Activated CD4-positive, alpha-beta T cell treated with anti-CD3 and anti-CD28 coated beads, Interleukin-2, amount 10 ng/mL, durations not matched to agents 7 days and 5 days (primary cell): Measurements from ENCODE around the gene CRYM. TPM values are rescaled to one million over a fixed set of nuclear protein-coding genes. Genes with fewer than 3 reads are reported as not detected.
"Not testable (repeated sequence)": the region's sequence is repeated elsewhere in the genome, so short reads cannot be mapped to it uniquely, and the experiment has no call there.

Experiments
- CTCF ChIA-PET: fragments of 350-600 bp; sonication (Branson Sonifier 250); formaldehyde crosslinking; loops from one replicate; lab custom pipeline; 2021; ENCODE audit warnings: antibody characterized with exemption; lab: Charles Lee
- POLR2A ChIA-PET: fragments of 350-600 bp; sonication (Branson Sonifier 250); formaldehyde crosslinking; loops from one replicate; lab custom pipeline; 2021; ENCODE audit warnings: antibody characterized with exemption; lab: Charles Lee
- DNase-seq: peaks from one replicate; pipeline ENCODE4 v3.0.0-alpha.2; 2020
- H3K27ac Mint-ChIP-seq: one replicate; pipeline ENCODE4 v1.8.0; 2021; ENCODE audit warnings: mild to moderate bottlenecking, moderate library complexity, mixed read lengths
- H3K27me3 Mint-ChIP-seq: one replicate; pipeline ENCODE4 v1.8.0; 2021; ENCODE audit warnings: mixed read lengths
- H3K36me3 Mint-ChIP-seq: one replicate; pipeline ENCODE4 v1.8.0; 2021; ENCODE audit warnings: low read depth, mixed read lengths
- H3K4me1 Mint-ChIP-seq: one replicate; pipeline ENCODE4 v1.8.0; 2021; ENCODE audit warnings: mixed read lengths
- H3K4me3 Mint-ChIP-seq: one replicate; pipeline ENCODE4 v1.8.0; 2021; ENCODE audit warnings: mild to moderate bottlenecking, moderate library complexity, mixed read lengths
- H3K9me3 Mint-ChIP-seq: one replicate; pipeline ENCODE4 v1.8.0; 2021; ENCODE audit warnings: mixed read lengths
- total RNA-seq, 2 experiments: library from RNA; stranded (reverse); gene quantifications; one replicate each; pipeline ENCODE4 v1.2.3, GENCODE V29; 2021

The CRYM gene
- total RNA-seq, 2 experiments from 2014 or later = not detected

- no peak overlapping the region for H3K4me3 Mint-ChIP-seq
- H3K36me3 Mint-ChIP-seq = no peaks in the 10 kb centered on the region
- H3K4me1 Mint-ChIP-seq = no peaks in the 10 kb centered on the region
- H3K9me3 Mint-ChIP-seq = no peaks in the 10 kb centered on the region
- no peak for DNase-seq
- H3K27me3 Mint-ChIP-seq = peaks cover 5% of the 10 kb centered on the region
- H3K27ac Mint-ChIP-seq = peak overlapping the region; percentile 21
- CTCF ChIA-PET = no interaction called here
- POLR2A ChIA-PET = no interaction called here
Measured at GRCh38 chr16:21256636-21257035, 21.5 kb downstream of the CRYM start.

- Mint-ChIP-seq H3K9me3 (no peaks in the 10 kb centered on the region), H3K36me3 (no peaks in the 10 kb centered on the region), H3K4me3 (no peak overlapping the region), H3K4me1 (no peaks in the 10 kb centered on the region), H3K27me3 (peaks cover 9% of the 10 kb centered on the region), H3K27ac (no peak overlapping the region)
- DNase-seq = no peak
- ChIA-PET CTCF (no interaction called here), POLR2A (no interaction called here)
Measured at GRCh38 chr16:21253470-21253869, 24.6 kb downstream of the CRYM start.

- Mint-ChIP-seq H3K4me3 (no peak overlapping the region), H3K27ac (no peak overlapping the region), H3K4me1 (no peaks in the 10 kb centered on the region), H3K27me3 (peaks cover 15% of the 10 kb centered on the region), H3K9me3 (no peaks in the 10 kb centered on the region), H3K36me3 (no peaks in the 10 kb centered on the region)
- CTCF ChIA-PET = no interaction called here
- DNase-seq = no peak
- POLR2A ChIA-PET = no interaction called here
Measured at GRCh38 chr16:21250072-21250923, 27.8 kb downstream of the CRYM start.

- H3K27me3 Mint-ChIP-seq = peaks cover 16% of the 10 kb centered on the region
- DNase-seq, H3K36me3 Mint-ChIP-seq, H3K4me3 Mint-ChIP-seq, POLR2A ChIA-PET, H3K9me3 Mint-ChIP-seq, H3K4me1 Mint-ChIP-seq, H3K27ac Mint-ChIP-seq: not testable (repeated sequence)
- CTCF ChIA-PET = interaction anchor here (1.1 kb wide), 1 partner anchor 62 kb away, joined by 3 read pairs; no protein-coding TSS in a partner anchor
Measured at GRCh38 chr16:21248179-21248578, 29.9 kb downstream of the CRYM start.

- POLR2A ChIA-PET = no interaction called here
- Mint-ChIP-seq H3K36me3 (no peaks in the 10 kb centered on the region), H3K9me3 (no peaks in the 10 kb centered on the region), H3K4me3 (no peak overlapping the region), H3K27me3 (peaks cover 18% of the 10 kb centered on the region), H3K27ac (no peak overlapping the region), H3K4me1 (no peaks in the 10 kb centered on the region)
- CTCF ChIA-PET = no interaction called here
- DNase-seq = no peak
Measured at GRCh38 chr16:21244518-21245215, 33.4 kb downstream of the CRYM start.

GRCh38 chr16:21242756-21243155 is 35.3 kb downstream of the CRYM start:
- ChIA-PET POLR2A (no interaction called here), CTCF (interaction anchor here (0.6 to 0.7 kb wide), 2 partner anchors 54 to 99 kb away, joined by 3 to 4 read pairs; no protein-coding TSS in a partner anchor)
- DNase-seq = no peak
- Mint-ChIP-seq H3K4me3 (no peak overlapping the region), H3K36me3 (no peaks in the 10 kb centered on the region), H3K4me1 (no peaks in the 10 kb centered on the region), H3K9me3 (no peaks in the 10 kb centered on the region), H3K27me3 (peaks cover 18% of the 10 kb centered on the region), H3K27ac (no peak overlapping the region)

GRCh38 chr16:21239646-21240045 is 38.4 kb downstream of the CRYM start:
- H3K27me3 Mint-ChIP-seq = peaks cover 20% of the 10 kb centered on the region
- no peak for DNase-seq

GRCh38 chr16:21236831-21237230 is 41.3 kb downstream of the CRYM start:
- Mint-ChIP-seq H3K36me3 (no peaks in the 10 kb centered on the region), H3K4me1 (no peaks in the 10 kb centered on the region), H3K27me3 (peaks cover 22% of the 10 kb centered on the region), H3K4me3 (no peak overlapping the region), H3K27ac (no peak overlapping the region), H3K9me3 (no peaks in the 10 kb centered on the region)
- POLR2A ChIA-PET = no interaction called here
- CTCF ChIA-PET = no interaction called here
- DNase-seq = no peak

More at GRCh38 chr16:21239646-21240045, 38.4 kb downstream of the CRYM start:
- ChIA-PET CTCF (no interaction called here), POLR2A (no interaction called here)
- no peaks in the 10 kb centered on the region for H3K36me3 Mint-ChIP-seq
- no peaks in the 10 kb centered on the region for H3K4me1 Mint-ChIP-seq
- H3K4me3 Mint-ChIP-seq = no peak overlapping the region
- no peaks in the 10 kb centered on the region for H3K9me3 Mint-ChIP-seq
- no peak overlapping the region for H3K27ac Mint-ChIP-seq

- Mint-ChIP-seq H3K27ac (no peak overlapping the region), H3K27me3 (peaks cover 29% of the 10 kb centered on the region), H3K4me3 (no peak overlapping the region), H3K36me3 (no peaks in the 10 kb centered on the region), H3K9me3 (no peaks in the 10 kb centered on the region), H3K4me1 (no peaks in the 10 kb centered on the region)
- no peak for DNase-seq
- ChIA-PET CTCF (interaction anchor here (0.6 kb wide), 1 partner anchor 59 kb away, joined by 3 read pairs; no protein-coding TSS in a partner anchor), POLR2A (no interaction called here)
Measured at GRCh38 chr16:21235199-21235585, 42.9 kb downstream of the CRYM start.

- Mint-ChIP-seq H3K27me3 (peaks cover 40% of the 10 kb centered on the region), H3K27ac (no peak within 1 kb of the TSS), H3K4me3 (no peak within 1 kb of the TSS), H3K36me3 (no peaks in the 10 kb centered on the region), H3K9me3 (no peaks in the 10 kb centered on the region), H3K4me1 (no peaks in the 10 kb centered on the region)
- ChIA-PET CTCF (no interaction called here), POLR2A (no interaction called here)
- DNase-seq = no peak
Measured at GRCh38 chr16:21233521-21234150, 44.5 kb downstream of the CRYM start, which contains the start of gene ANKS4B. Gene ANKS4B, plus strand, starts transcription at chr16:21233699. Its CDS starts 39 bp downstream, at chr16:21233738.

GRCh38 chr16:21233045-21233520 is 45.0 kb downstream of the CRYM start:
- Mint-ChIP-seq H3K4me3 (no peak overlapping the region), H3K36me3 (no peaks in the 10 kb centered on the region), H3K27me3 (peaks cover 45% of the 10 kb centered on the region), H3K27ac (no peak overlapping the region), H3K4me1 (no peaks in the 10 kb centered on the region), H3K9me3 (no peaks in the 10 kb centered on the region)
- POLR2A ChIA-PET = no interaction called here
- no peak for DNase-seq
- CTCF ChIA-PET = no interaction called here

GRCh38 chr16:21228361-21228872 is 49.7 kb downstream of the CRYM start:
- ChIA-PET POLR2A (no interaction called here), CTCF (no interaction called here)
- Mint-ChIP-seq H3K4me1 (peaks cover 11% of the 10 kb centered on the region), H3K4me3 (no peak overlapping the region), H3K27ac (no peak overlapping the region), H3K36me3 (no peaks in the 10 kb centered on the region), H3K27me3 (peaks cover 59% of the 10 kb centered on the region), H3K9me3 (no peaks in the 10 kb centered on the region)
- no peak for DNase-seq
